Activated naive CD8-positive, alpha-beta T cell treated with anti-CD3 and anti-CD28 coated beads, Interleukin-2, amount 50 U/mL, for 16 hours (primary cell): Measurements from ENCODE around the gene QRICH2.
"Not testable (repeated sequence)": the region's sequence is repeated elsewhere in the genome, so short reads cannot be mapped to it uniquely, and the experiment has no call there.

ENCODE experiments used
- DNase-seq: peaks from one replicate; pipeline ENCODE4 v3.0.0-alpha.2; 2020; ENCODE audit warnings: low read depth, low spot score

QRICH2 gene

GRCh38 chr17:76277300-76278267 is 30.5 kb downstream of the QRICH2 start:
- DNase-seq: no peak

GRCh38 chr17:76276461-76277299 is 31.4 kb downstream of the QRICH2 start:
- no peak for DNase-seq

GRCh38 chr17:76276069-76276431 is 32.0 kb downstream of the QRICH2 start:
- DNase-seq: no peak

GRCh38 chr17:76275382-76276068 is 32.6 kb downstream of the QRICH2 start:
- no peak for DNase-seq

GRCh38 chr17:76274112-76274956 is 33.7 kb downstream of the QRICH2 start:
- no peak for DNase-seq

- DNase-seq: no peak
Measured at GRCh38 chr17:76273445-76274111, 34.5 kb downstream of the QRICH2 start.

GRCh38 chr17:76272541-76273444 is 35.3 kb downstream of the QRICH2 start:
- peak; percentile 39 for DNase-seq

- DNase-seq: peak; percentile 80
Measured at GRCh38 chr17:76271669-76272540, 36.2 kb downstream of the QRICH2 start.

GRCh38 chr17:76270770-76271668 is 37.1 kb downstream of the QRICH2 start:
- DNase-seq: no peak

GRCh38 chr17:76270127-76270592 is 37.9 kb downstream of the QRICH2 start:
- DNase-seq: no peak

GRCh38 chr17:76268991-76269981 is 38.8 kb downstream of the QRICH2 start:
- DNase-seq: no peak

- DNase-seq: peak; percentile 47
Measured at GRCh38 chr17:76268015-76268749, 39.9 kb downstream of the QRICH2 start.

GRCh38 chr17:76267581-76268001 is 40.5 kb downstream of the QRICH2 start:
- DNase-seq: not testable (repeated sequence)

- no peak for DNase-seq
Measured at GRCh38 chr17:76267051-76267576, 41.0 kb downstream of the QRICH2 start.
